HCT116 (cell line): Measurements from ENCODE around the gene SUPT3H. TPM values are rescaled to one million over a fixed set of nuclear protein-coding genes. Genes with fewer than 3 reads are reported as not detected.

Source experiments
- ATAC-seq: fragments of 200-7000 bp; cut with Tn5 transposase; 2 replicates; pipeline ENCODE4 v1.9.1; 2020; ENCODE audit warnings: mild to moderate bottlenecking, moderate library complexity
- BruUV-seq: library from RNA; stranded (reverse); fragments of 400-500 nt; replicated peaks from 2 replicates; lab custom pipeline; 2021; lab: Mats Ljungman, UMichigan
- CTCF ChIA-PET: fragments of 300-600 bp; sonication (Branson Sonifier 250); formaldehyde crosslinking; loops from one replicate; lab custom pipeline; 2021; ENCODE audit warnings: antibody characterized with exemption; lab: Charles Lee
- POLR2A ChIA-PET: fragments of 300-600, 350-600 bp; sonication (Branson Sonifier 250); formaldehyde crosslinking; loops from one replicate; lab custom pipeline; 2021; ENCODE audit warnings: antibody characterized with exemption; lab: Charles Lee
- RAD21 ChIA-PET, 2 experiments: fragments of 300-600 bp; sonication (Branson Sonifier 250); formaldehyde crosslinking; loops; one replicate each; lab custom pipeline; 2023; ENCODE audit warnings: low total read pairs in 2 of 2; ENCODE audit not compliant: uncharacterized antibody in 2 of 2, unreplicated experiment in 2 of 2, low non-redundant PET in 1 of 2; lab: Charles Lee
- DNase-seq: peaks from one replicate; pipeline ENCODE4 v3.0.0-alpha.2; 2010; ENCODE audit warnings: low read depth, low spot score
- H2AFZ ChIP-seq: fragments of 200-600 bp; shearing (Covaris generic), sonication (generic); 2 replicates; pipeline ENCODE4 v1.6.1; 2017; ENCODE audit warnings: low read depth, mixed run types, mixed read lengths, antibody characterized with exemption, low read length; ENCODE audit not compliant: poor library complexity, severe bottlenecking
- H3K27ac ChIP-seq: 2 replicates; pipeline ENCODE4 v1.5.1; 2012; ENCODE audit warnings: low read depth, low read length
- H3K27me3 ChIP-seq: fragments of 200-600 bp; sonication (generic); 2 replicates; pipeline ENCODE4 v1.6.1; 2016; ENCODE audit warnings: mixed run types, low read length, mixed read lengths; ENCODE audit not compliant: insufficient read depth
- H3K36me3 ChIP-seq, 2 experiments: fragments of 200-500 bp in 1 of 2; fragments of 200-600 bp in 1 of 2; sonication (Bioruptor generic) in 1 of 2; sonication (generic) in 1 of 2; 2 replicates each; pipeline versions ENCODE4 v1.5.1 to v1.6.1; 2014 to 2016; ENCODE audit warnings: low read length in 2 of 2, inconsistent platforms in 1 of 2, mixed read lengths in 1 of 2, mixed run types in 1 of 2; ENCODE audit not compliant: insufficient read depth in 2 of 2, control insufficient read depth in 1 of 2
- H3K4me1 ChIP-seq, 2 experiments: fragments of 200-600 bp in 1 of 2; sonication (generic) in 1 of 2; 2 replicates each; pipeline versions ENCODE4 v1.5.1 to v1.6.1; 2012 to 2017; ENCODE audit warnings: low read length in 2 of 2, inconsistent platforms in 1 of 2, mild to moderate bottlenecking in 1 of 2, mixed read lengths in 1 of 2, mixed run types in 1 of 2, moderate library complexity in 1 of 2; ENCODE audit not compliant: insufficient read depth in 2 of 2, control insufficient read depth in 1 of 2
- H3K4me2 ChIP-seq: fragments of 200-600 bp; sonication (generic); 2 replicates; pipeline ENCODE4 v1.6.1; 2017; ENCODE audit warnings: mixed run types, low read length, mixed read lengths
- H3K4me3 ChIP-seq, 2 experiments: fragments of 200-600 bp in 1 of 2; sonication (generic) in 1 of 2; replicated peaks in 1 of 2; 2 replicates each; pipeline ENCODE4 v1.5.1; 2011 to 2016; ENCODE audit warnings: low read length in 2 of 2, control low read depth in 1 of 2, low read depth in 1 of 2, mild to moderate bottlenecking in 1 of 2, mixed read lengths in 1 of 2, mixed run types in 1 of 2
- H3K79me2 ChIP-seq: fragments of 200-600 bp; sonication (generic); 2 replicates; pipeline ENCODE4 v1.6.1; 2017; ENCODE audit warnings: mild to moderate bottlenecking, mixed run types, low read length, moderate library complexity, mixed read lengths; ENCODE audit not compliant: insufficient read depth
- H3K9ac ChIP-seq: fragments of 200-600 bp; sonication (generic); 2 replicates; pipeline ENCODE4 v1.6.1; 2016; ENCODE audit warnings: low read length, mixed read lengths
- H3K9me2 ChIP-seq: fragments of 200-600 bp; sonication (generic), shearing (Covaris generic); 2 replicates; pipeline ENCODE4 v1.6.1; 2017; ENCODE audit warnings: mixed run types, mild to moderate bottlenecking, moderate library complexity; ENCODE audit not compliant: insufficient read depth
- H3K9me3 ChIP-seq, 2 experiments: fragments of 200-500 bp in 1 of 2; fragments of 200-600 bp in 1 of 2; sonication (Bioruptor generic) in 1 of 2; sonication (generic) in 1 of 2; 2 replicates each; pipeline ENCODE4 v1.6.1; 2014 to 2017; ENCODE audit warnings: low read length in 2 of 2, mixed read lengths in 2 of 2, inconsistent platforms in 1 of 2, low read depth in 1 of 2, mild to moderate bottlenecking in 1 of 2, mixed run types in 1 of 2, moderate library complexity in 1 of 2; ENCODE audit not compliant: control insufficient read depth in 1 of 2, insufficient read depth in 1 of 2
- H4K20me1 ChIP-seq: fragments of 200-600 bp; sonication (generic), shearing (Covaris generic); 2 replicates; pipeline ENCODE4 v1.6.1; 2017; ENCODE audit warnings: mixed run types, mild to moderate bottlenecking, moderate library complexity; ENCODE audit not compliant: insufficient read depth
- EGR1 ChIP-seq: IDR thresholded peaks from 2 replicates; pipeline ENCODE4 v1.6.1; 2012; ENCODE audit warnings: low read depth
- EZH2 ChIP-seq: fragments of 200-600 bp; sonication (generic); IDR thresholded peaks from 2 replicates; pipeline ENCODE4 v1.6.1; 2017; ENCODE audit warnings: antibody characterized with exemption, mixed run types
- EZH2phosphoT487 ChIP-seq: fragments of 200-600 bp; IDR thresholded peaks from 2 replicates; pipeline ENCODE4 v1.6.1; 2018; ENCODE audit warnings: antibody characterized with exemption, borderline replicate concordance
- JUND ChIP-seq: IDR thresholded peaks from 2 replicates; pipeline ENCODE4 v1.6.1; 2012
- SIN3A ChIP-seq: IDR thresholded peaks from 2 replicates; pipeline ENCODE4 v1.6.1; 2012; ENCODE audit warnings: low read depth
- SRF ChIP-seq: IDR thresholded peaks from 2 replicates; pipeline ENCODE4 v1.6.1; 2012; ENCODE audit warnings: low read depth
- TCF7L2 ChIP-seq: IDR thresholded peaks from 2 replicates; pipeline ENCODE4 v1.7.0; 2011; ENCODE audit warnings: borderline replicate concordance, inconsistent platforms; ENCODE audit not compliant: insufficient read depth, insufficient read length; ENCODE audit errors: extremely low read depth
- ZNF274 ChIP-seq: fragments of 200-500 bp; sonication (Bioruptor generic); IDR thresholded peaks from 2 replicates; pipeline ENCODE4 v1.6.1; 2014; ENCODE audit warnings: mild to moderate bottlenecking, low read depth, low read length, inconsistent platforms
- intact Hi-C: fragments of 100-400 bp; cut with micrococcal nuclease; formaldehyde crosslinking; loops from 2 replicates; pipeline ENCODE4 v1.10.0; 2022
- total RNA-seq: library from RNA; stranded (reverse); gene quantifications from one replicate; pipeline ENCODE4 v1.2.1, GENCODE V29; 2021; ENCODE audit not compliant: unreplicated experiment
- TF ChIP-seq, protein P1 (sequence below): IDR thresholded peaks from 2 replicates; pipeline ENCODE4 v1.6.1; 2012
- TF ChIP-seq, protein P2 (sequence below): IDR thresholded peaks from 2 replicates; pipeline ENCODE4 v1.6.1; 2012

SUPT3H gene
- total RNA-seq, 1 experiment from 2014 or later: 7.4 TPM

DNA sequence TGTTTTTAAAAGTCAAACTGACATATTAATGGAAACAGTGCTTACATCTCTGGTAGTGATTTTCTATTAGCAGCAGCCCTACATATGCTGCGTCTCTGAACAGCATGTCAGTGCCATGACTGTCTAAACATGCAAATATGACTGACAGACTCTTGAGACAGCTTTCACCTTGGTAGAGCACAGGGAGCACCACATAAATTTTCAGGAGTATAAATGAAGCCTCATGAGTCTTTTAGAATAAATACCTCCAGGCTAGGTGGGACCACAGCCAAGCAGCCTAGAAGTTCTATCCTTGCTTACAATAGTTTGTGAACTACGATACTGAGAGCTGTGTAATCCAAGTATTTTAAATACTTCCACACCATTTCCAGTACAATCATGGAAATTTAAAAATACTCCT lies 460.3 kb downstream of the SUPT3H start:
- DNase-seq: no peak

DNA sequence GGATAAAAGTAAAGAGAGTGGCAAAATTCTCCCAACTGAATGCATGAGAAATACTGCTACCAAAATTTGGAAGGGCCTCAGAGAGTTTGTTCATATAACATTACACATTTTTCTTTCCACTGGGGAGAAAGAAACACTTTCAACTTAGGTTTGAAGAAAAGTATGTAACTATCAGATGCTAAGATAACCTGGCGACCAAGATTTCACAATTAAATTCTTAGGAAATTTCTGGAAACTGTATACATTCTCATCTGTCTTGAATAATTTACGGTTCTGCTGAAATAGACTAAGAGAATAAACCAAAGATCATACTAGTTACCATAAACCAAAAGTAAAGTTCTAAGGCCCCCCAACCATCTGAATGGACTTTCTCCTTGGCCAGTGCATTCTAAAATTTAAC lies 462.6 kb downstream of the SUPT3H start:
- Histone ChIP-seq H3K27me3 (no peaks in the 10 kb centered on the region), H3K36me3 (no peaks in the 10 kb centered on the region), H3K79me2 (no peaks in the 10 kb centered on the region), H3K9ac (no peak overlapping the region), H3K9me2 (no peaks in the 10 kb centered on the region), H3K27ac (no peak overlapping the region), H3K9me3 (no peaks in the 10 kb centered on the region), H4K20me1 (no peaks in the 10 kb centered on the region), H2AFZ (no peak overlapping the region), H3K4me2 (no peak overlapping the region), H3K4me3 (no peak overlapping the region), H3K4me1 (no peaks in the 10 kb centered on the region)
- ChIA-PET CTCF (no interaction called here), POLR2A (no interaction called here), RAD21 (no interaction called here)
- intact Hi-C loops: no loop called here
- BruUV-seq: no TSS peak
- ATAC-seq: no peak
- TF ChIP-seq ZNF274 (no peak), SIN3A (no peak), JUND (no peak), TCF7L2 (no peak), EGR1 (no peak), EZH2phosphoT487 (no peak)
- TF ChIP-seq, protein P1, sequence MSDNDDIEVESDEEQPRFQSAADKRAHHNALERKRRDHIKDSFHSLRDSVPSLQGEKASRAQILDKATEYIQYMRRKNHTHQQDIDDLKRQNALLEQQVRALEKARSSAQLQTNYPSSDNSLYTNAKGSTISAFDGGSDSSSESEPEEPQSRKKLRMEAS: no peak
- TF ChIP-seq, protein P2, sequence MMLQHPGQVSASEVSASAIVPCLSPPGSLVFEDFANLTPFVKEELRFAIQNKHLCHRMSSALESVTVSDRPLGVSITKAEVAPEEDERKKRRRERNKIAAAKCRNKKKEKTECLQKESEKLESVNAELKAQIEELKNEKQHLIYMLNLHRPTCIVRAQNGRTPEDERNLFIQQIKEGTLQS: no peak
- no peak for DNase-seq

More for the DNA sequence above, 460.3 kb downstream of the SUPT3H start:
- Histone ChIP-seq H4K20me1 (no peaks in the 10 kb centered on the region), H3K79me2 (no peaks in the 10 kb centered on the region), H3K4me3 (no peak overlapping the region), H3K9me3 (no peaks in the 10 kb centered on the region), H3K4me2 (no peak overlapping the region), H3K36me3 (no peaks in the 10 kb centered on the region), H3K4me1 (peaks cover 5 to 10% of the 10 kb centered on the region in 2 experiments), H3K9ac (no peak overlapping the region), H2AFZ (no peak overlapping the region), H3K9me2 (no peaks in the 10 kb centered on the region), H3K27ac (no peak overlapping the region), H3K27me3 (no peaks in the 10 kb centered on the region)
- intact Hi-C loops: no loop called here
- ATAC-seq: no peak
- CTCF ChIA-PET: no interaction called here
- POLR2A ChIA-PET: no interaction called here
- RAD21 ChIA-PET: no interaction called here
- BruUV-seq: no TSS peak
- TF ChIP-seq EZH2: no peak
- TF ChIP-seq SRF: no peak
- TF ChIP-seq, protein P1: no peak
- TF ChIP-seq, all 23 proteins: peak for 0
